Measurements from ENCODE around the gene TSHZ2.

Gene TSHZ2

GRCh38 chr20:53250456-53250855, 278.3 kb downstream of the TSHZ2 start:
- TF ChIP-seq CTCF (IDR thresholded peaks at IDR 0.05) = no peak
- Histone ChIP-seq H3K4me3 (no peak overlapping the region), H3K27ac (no peak overlapping the region)
- DNase-seq (ENCODE audit: low spot score) = no peak

DNA sequence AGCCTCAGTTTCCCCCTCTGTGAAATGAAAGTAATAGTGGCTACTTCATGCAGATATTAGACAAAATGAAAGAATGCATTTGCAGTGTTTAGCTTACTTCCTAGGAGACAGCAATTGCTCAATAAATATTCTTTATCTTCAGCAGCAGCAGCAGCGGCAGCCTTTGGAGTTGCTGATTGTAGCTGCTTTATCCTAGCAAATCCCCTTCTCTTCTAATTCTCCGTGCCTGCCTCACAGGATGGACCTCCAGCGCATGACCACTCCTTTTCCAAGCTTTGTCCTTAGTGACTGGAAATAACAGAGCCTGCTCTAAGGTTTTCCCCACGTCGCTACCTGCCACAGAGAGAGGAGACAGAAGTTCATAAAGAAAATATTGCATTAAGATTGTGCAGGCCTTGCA, 279.8 kb downstream of the TSHZ2 start:
- DNase-seq (ENCODE audit: low spot score) = no peak
- TF ChIP-seq CTCF (IDR thresholded peaks at IDR 0.05) = no peak
- Histone ChIP-seq H3K27ac (no peak overlapping the region), H3K4me3 (no peak overlapping the region)

GRCh38 chr20:53253668-53254067, 281.5 kb downstream of the TSHZ2 start:
- no peak for TF ChIP-seq CTCF (IDR thresholded peaks at IDR 0.05)
- DNase-seq (ENCODE audit: low spot score) = no peak
- Histone ChIP-seq H3K4me3 (no peak overlapping the region), H3K27ac (no peak overlapping the region)

DNA sequence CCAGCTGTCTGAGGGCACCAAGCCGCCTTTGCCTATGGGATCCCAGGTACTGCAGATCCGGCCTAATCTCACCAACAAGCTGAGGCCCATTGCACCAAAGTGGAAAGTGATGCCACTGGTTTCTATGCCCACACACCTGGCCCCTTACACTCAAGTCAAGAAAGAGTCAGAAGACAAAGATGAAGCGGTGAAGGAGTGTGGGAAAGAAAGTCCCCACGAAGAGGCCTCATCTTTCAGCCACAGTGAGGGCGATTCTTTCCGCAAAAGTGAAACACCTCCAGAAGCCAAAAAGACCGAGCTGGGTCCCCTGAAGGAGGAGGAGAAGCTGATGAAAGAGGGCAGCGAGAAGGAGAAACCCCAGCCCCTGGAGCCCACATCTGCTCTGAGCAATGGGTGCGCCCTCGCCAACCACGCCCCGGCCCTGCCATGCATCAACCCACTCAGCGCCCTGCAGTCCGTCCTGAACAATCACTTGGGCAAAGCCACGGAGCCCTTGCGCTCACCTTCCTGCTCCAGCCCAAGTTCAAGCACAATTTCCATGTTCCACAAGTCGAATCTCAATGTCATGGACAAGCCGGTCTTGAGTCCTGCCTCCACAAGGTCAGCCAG, 283.0 kb downstream of the TSHZ2 start:
- Histone ChIP-seq H3K4me3 (no peak overlapping the region), H3K27ac (no peak overlapping the region)
- TF ChIP-seq CTCF (IDR thresholded peaks at IDR 0.05) = no peak
- DNase-seq (ENCODE audit: low spot score) = no peak

DNA sequence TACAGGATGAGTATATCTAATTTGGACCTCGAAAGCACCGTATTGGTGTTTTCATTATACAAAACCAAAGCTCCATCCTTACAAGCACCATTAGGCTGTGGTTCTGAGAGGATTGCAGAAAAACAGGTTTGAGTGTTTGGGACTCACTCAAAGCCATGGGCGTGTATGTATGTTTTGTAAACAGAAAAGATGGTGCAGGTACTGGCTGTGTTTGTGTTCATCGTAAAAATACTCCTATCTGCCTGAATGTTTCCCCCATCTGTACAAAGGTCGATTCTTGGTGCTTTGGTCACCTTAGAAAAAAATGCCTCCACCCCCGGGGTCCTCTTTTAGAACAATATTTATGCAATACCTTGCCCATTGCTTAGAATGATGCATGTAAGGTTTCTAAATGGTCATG, 286.6 kb downstream of the TSHZ2 start:
- no peak for TF ChIP-seq CTCF (IDR thresholded peaks at IDR 0.05)
- Histone ChIP-seq H3K4me3 (no peak overlapping the region), H3K27ac (no peak overlapping the region)
- DNase-seq (ENCODE audit: low spot score) = no peak

DNA sequence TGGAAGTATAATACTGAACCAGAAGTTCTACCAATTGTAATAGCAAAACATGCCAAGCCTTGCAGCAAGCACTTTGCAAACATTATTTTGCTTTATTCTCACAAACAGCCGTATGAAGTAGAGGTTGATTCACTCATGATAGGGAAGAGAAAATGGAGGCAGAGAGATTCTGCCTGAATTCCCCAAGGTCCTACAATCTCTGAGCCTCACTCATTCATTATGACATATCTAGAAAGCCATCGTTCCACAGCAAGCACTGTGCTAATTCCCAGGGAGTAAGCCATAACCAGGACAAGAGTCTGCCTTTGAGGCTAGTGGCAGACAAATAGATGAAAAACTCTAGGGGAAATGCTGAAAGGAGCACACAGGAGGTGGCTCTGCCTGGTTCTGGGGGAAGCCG, 288.0 kb downstream of the TSHZ2 start:
- Histone ChIP-seq H3K4me3 (no peak overlapping the region), H3K27ac (no peak overlapping the region)
- DNase-seq (ENCODE audit: low spot score) = no peak
- TF ChIP-seq CTCF (IDR thresholded peaks at IDR 0.05) = no peak

DNA sequence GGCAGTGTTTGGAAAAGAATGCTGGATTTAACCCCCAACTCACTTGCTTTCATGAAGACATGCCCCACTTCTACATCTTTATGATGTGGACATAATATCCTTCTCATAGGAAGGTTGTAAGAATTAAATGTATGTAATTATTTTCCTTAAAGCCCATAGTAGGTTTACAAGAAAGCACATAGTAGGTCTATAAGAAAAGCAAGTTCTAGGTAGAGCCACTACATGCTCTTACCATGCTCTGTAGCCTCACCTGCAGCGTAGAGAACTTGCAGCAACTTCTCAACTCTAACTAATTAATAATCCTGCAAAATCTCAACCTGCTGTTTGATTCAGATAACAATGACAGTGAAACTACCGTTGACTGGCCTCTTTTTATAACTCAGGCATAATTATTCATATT, 288.4 kb downstream of the TSHZ2 start:
- Histone ChIP-seq H3K27ac (no peak overlapping the region), H3K4me3 (no peak overlapping the region)
- no peak for DNase-seq (ENCODE audit: low spot score)
- no peak for TF ChIP-seq CTCF (IDR thresholded peaks at IDR 0.05)

All from coronary artery (tissue), 2 donors.